H1 (cell line): ENCODE data around the gene CAPN9. TPM values are rescaled to one million over a fixed set of nuclear protein-coding genes. Genes with fewer than 3 reads are reported as not detected.

Experiments
- CTCF ChIA-PET: fragments of 300-600 bp; sonication (Branson Sonifier 250); formaldehyde crosslinking; loops from one replicate; lab custom pipeline; 2021; ENCODE audit not compliant: partially characterized antibody; lab: Charles Lee
- POLR2A ChIA-PET: fragments of 300-600 bp; sonication (Branson Sonifier 250); formaldehyde crosslinking; loops from one replicate; lab custom pipeline; 2021; ENCODE audit warnings: inconsistent platforms; ENCODE audit not compliant: partially characterized antibody; lab: Charles Lee
- DNase-seq, 2 experiments: peaks; one replicate each; pipeline versions ENCODE4 v3.0.0 to v3.0.0-alpha.2; 2010 to 2022; ENCODE audit warnings: low spot score in 2 of 2, low read depth in 1 of 2, mixed read lengths in 1 of 2
- FAIRE-seq: peaks from 2 replicates; lab custom pipeline; 2011; peaks lifted over from hg19 to GRCh38; lab: Jason Lieb, UNC
- H2AFZ ChIP-seq: 2 replicates; pipeline ENCODE4 v1.8.1; 2012; ENCODE audit warnings: low read length, inconsistent platforms
- H2AK5ac ChIP-seq: 2 replicates; pipeline ENCODE4 v1.6.1; 2013; ENCODE audit warnings: low read depth, low read length
- H2BK120ac ChIP-seq: replicated peaks from 2 replicates; pipeline ENCODE3; 2013; ENCODE audit warnings: low read depth, low read length, inconsistent platforms
- H2BK12ac ChIP-seq: 2 replicates; pipeline ENCODE4 v1.6.1; 2013; ENCODE audit warnings: low read depth, low read length
- H2BK15ac ChIP-seq: 2 replicates; pipeline ENCODE4 v1.6.1; 2013; ENCODE audit warnings: low read length
- H2BK20ac ChIP-seq: 2 replicates; pipeline ENCODE4 v1.6.1; 2013; ENCODE audit warnings: low read length
- H2BK5ac ChIP-seq: 2 replicates; pipeline ENCODE4 v1.6.1; 2013; ENCODE audit warnings: low read depth, low read length
- H3K14ac ChIP-seq: 2 replicates; pipeline ENCODE4 v1.6.1; 2013; ENCODE audit warnings: inconsistent platforms; ENCODE audit not compliant: insufficient read length
- H3K18ac ChIP-seq: 2 replicates; pipeline ENCODE4 v1.6.1; 2013; ENCODE audit warnings: low read length; ENCODE audit errors: extremely low read depth
- H3K23ac ChIP-seq: 2 replicates; pipeline ENCODE4 v1.6.1; 2013; ENCODE audit warnings: inconsistent platforms; ENCODE audit not compliant: insufficient read length
- H3K23me2 ChIP-seq: 2 replicates; pipeline ENCODE4 v1.6.1; 2013; ENCODE audit warnings: low read depth, low read length
- H3K27ac ChIP-seq: 2 replicates; pipeline ENCODE4 v1.6.1; 2011; ENCODE audit warnings: low read depth, low read length, inconsistent platforms
- H3K27me3 ChIP-seq, 4 experiments: replicated peaks in 1 of 4; 1 replicate in 1 of 4; 2 replicates in 3 of 4; pipeline versions ENCODE4 v1.6.1 to v1.8.1; 2011 to 2013; ENCODE audit warnings: low read length in 3 of 4, mild to moderate bottlenecking in 3 of 4, inconsistent platforms in 2 of 4, mixed read lengths in 2 of 4, moderate library complexity in 1 of 4; ENCODE audit not compliant: control insufficient read depth in 3 of 4, insufficient read depth in 3 of 4; ENCODE audit errors: extremely low read depth in 1 of 4
- H3K36me3 ChIP-seq, 4 experiments: 2 replicates each; pipeline versions ENCODE4 v1.6.1 to v1.8.1; 2011 to 2013; ENCODE audit warnings: mild to moderate bottlenecking in 4 of 4, low read length in 3 of 4, moderate library complexity in 2 of 4, control low read depth in 1 of 4, inconsistent platforms in 1 of 4; ENCODE audit not compliant: insufficient read depth in 4 of 4, control insufficient read depth in 2 of 4
- H3K4ac ChIP-seq: replicated peaks from 2 replicates; pipeline ENCODE3; 2013; ENCODE audit warnings: low read length, low read depth, mixed read lengths, inconsistent platforms; ENCODE audit not compliant: insufficient read length
- H3K4me1 ChIP-seq, 4 experiments: replicated peaks in 1 of 4; 1 replicate in 1 of 4; 2 replicates in 3 of 4; pipeline versions ENCODE4 v1.6.1 to v1.8.1; 2011 to 2013; ENCODE audit warnings: low read length in 3 of 4, inconsistent platforms in 2 of 4, mixed read lengths in 1 of 4; ENCODE audit not compliant: insufficient read depth in 4 of 4, control insufficient read depth in 3 of 4
- H3K4me2 ChIP-seq, 2 experiments: 2 replicates each; pipeline versions ENCODE4 v1.6.1 to v1.8.1; 2011 to 2013; ENCODE audit warnings: low read depth in 2 of 2, low read length in 2 of 2, control low read depth in 1 of 2, inconsistent platforms in 1 of 2, mild to moderate bottlenecking in 1 of 2; ENCODE audit not compliant: insufficient read depth in 1 of 2
- H3K4me3 ChIP-seq, 4 experiments: fragments of 200-600, 300-600 bp in 1 of 4; sonication (generic), shearing (Covaris generic), sonication (Bioruptor Twin) in 1 of 4; 2 replicates each; pipeline versions ENCODE4 v1.5.1 to v1.8.1; 2011 to 2016; ENCODE audit warnings: low read length in 4 of 4, low read depth in 3 of 4, control low read depth in 2 of 4, inconsistent platforms in 2 of 4, mild to moderate bottlenecking in 2 of 4, mixed read lengths in 1 of 4, moderate library complexity in 1 of 4; ENCODE audit not compliant: insufficient read depth in 2 of 4; ENCODE audit errors: extremely low read depth in 1 of 4
- H3K56ac ChIP-seq: replicated peaks from 2 replicates; pipeline ENCODE3; 2013; ENCODE audit warnings: low read depth, mild to moderate bottlenecking, mixed read lengths, low read length, inconsistent platforms; ENCODE audit not compliant: insufficient read length
- H3K79me1 ChIP-seq: 2 replicates; pipeline ENCODE4 v1.6.1; 2013; ENCODE audit warnings: low read depth, low read length, control low read depth
- H3K79me2 ChIP-seq, 2 experiments: 2 replicates each; pipeline versions ENCODE4 v1.6.1 to v1.8.1; 2012 to 2013; ENCODE audit warnings: low read length in 2 of 2, mild to moderate bottlenecking in 2 of 2, inconsistent platforms in 1 of 2; ENCODE audit not compliant: insufficient read depth in 2 of 2, control insufficient read depth in 1 of 2
- H3K9ac ChIP-seq, 4 experiments: replicated peaks in 1 of 4; 1 replicate in 1 of 4; 2 replicates in 3 of 4; pipeline versions ENCODE4 v1.6.1 to v1.8.1; 2011 to 2013; ENCODE audit warnings: low read depth in 3 of 4, low read length in 3 of 4, control low read depth in 2 of 4, mild to moderate bottlenecking in 2 of 4, moderate library complexity in 2 of 4, inconsistent platforms in 1 of 4; ENCODE audit errors: extremely low read depth in 1 of 4
- H3K9me3 ChIP-seq, 2 experiments: 2 replicates each; pipeline versions ENCODE4 v1.6.1 to v1.8.1; 2012 to 2013; ENCODE audit warnings: mild to moderate bottlenecking in 2 of 2, moderate library complexity in 2 of 2, control low read depth in 1 of 2, inconsistent platforms in 1 of 2, low read depth in 1 of 2, low read length in 1 of 2, mixed read lengths in 1 of 2; ENCODE audit not compliant: insufficient read depth in 2 of 2
- H4K20me1 ChIP-seq, 2 experiments: replicated peaks in 1 of 2; 2 replicates each; pipeline versions ENCODE3 to v1.8.1; 2011 to 2013; ENCODE audit warnings: inconsistent platforms in 2 of 2, low read length in 2 of 2, mild to moderate bottlenecking in 1 of 2; ENCODE audit not compliant: insufficient read depth in 2 of 2, control insufficient read depth in 1 of 2
- H4K5ac ChIP-seq: 2 replicates; pipeline ENCODE4 v1.6.1; 2013; ENCODE audit warnings: low read length, low read depth, mixed read lengths, inconsistent platforms; ENCODE audit not compliant: insufficient read length
- H4K8ac ChIP-seq: 2 replicates; pipeline ENCODE4 v1.8.0; 2013; ENCODE audit warnings: mild to moderate bottlenecking, moderate library complexity, low read length, inconsistent platforms; ENCODE audit not compliant: insufficient read depth; ENCODE audit errors: extremely low read depth
- H4K91ac ChIP-seq: replicated peaks from 2 replicates; pipeline ENCODE3; 2013; ENCODE audit warnings: low read length, mixed read lengths, inconsistent platforms; ENCODE audit not compliant: insufficient read length
- CHD2 ChIP-seq: IDR thresholded peaks from 2 replicates; pipeline ENCODE4 v1.6.1; 2012; ENCODE audit warnings: low read length, improper control_type of control experiment
- JUND ChIP-seq: IDR thresholded peaks from 2 replicates; pipeline ENCODE4 v1.6.1; 2011; ENCODE audit warnings: mild to moderate bottlenecking, improper control_type of control experiment, low read length
- KDM4A ChIP-seq: IDR thresholded peaks from one replicate; pipeline ENCODE4 v1.7.1; 2012; ENCODE audit warnings: low read depth, mild to moderate bottlenecking, moderate library complexity, low read length, inconsistent platforms; ENCODE audit not compliant: severe bottlenecking
- PHF8 ChIP-seq: fragments of 200-600 bp; sonication (generic); conservative IDR thresholded peaks from 2 replicates; pipeline ENCODE4 v1.7.1; 2012; ENCODE audit warnings: low read depth, mild to moderate bottlenecking, inconsistent platforms, low read length, moderate library complexity
- RFX5 ChIP-seq: IDR thresholded peaks from 2 replicates; pipeline ENCODE4 v1.6.1; 2011; ENCODE audit warnings: low read depth, low read length, improper control_type of control experiment, borderline replicate concordance
- SIN3A ChIP-seq, 2 experiments: IDR thresholded peaks in 1 of 2; conservative IDR thresholded peaks in 1 of 2; 2 replicates each; pipeline ENCODE4 v1.6.1; 2011 to 2012; ENCODE audit warnings: low read length in 2 of 2, improper control_type of control experiment in 1 of 2, low read depth in 1 of 2, mild to moderate bottlenecking in 1 of 2
- SIRT6 ChIP-seq: IDR thresholded peaks from one replicate; pipeline ENCODE4 v1.7.1; 2012; ENCODE audit warnings: low read length, inconsistent platforms
- SP2 ChIP-seq: IDR thresholded peaks from 2 replicates; pipeline ENCODE4 v1.6.1; 2012; ENCODE audit warnings: mild to moderate bottlenecking, low read length, inconsistent platforms
- SP4 ChIP-seq: IDR thresholded peaks from 2 replicates; pipeline ENCODE4 v1.6.1; 2012; ENCODE audit warnings: low read length, inconsistent platforms
- SRF ChIP-seq: IDR thresholded peaks from 2 replicates; pipeline ENCODE4 v1.6.1; 2011; ENCODE audit warnings: mild to moderate bottlenecking, low read depth, low read length, moderate library complexity
- USF2 ChIP-seq: IDR thresholded peaks from 2 replicates; pipeline ENCODE4 v1.6.1; 2011; ENCODE audit warnings: low read length, improper control_type of control experiment
- WGBS, 2 experiments: shearing (Covaris generic) in 1 of 2; methylation state at CpG; one replicate each; pipeline versions ENCODE4 v1.1.6 to v1.1.7; 2013 to 2015; ENCODE audit warnings: low lambda C conversion rate in 2 of 2, mixed read lengths in 2 of 2, inconsistent platforms in 1 of 2, low coverage in 1 of 2, missing lambda C conversion rate in 1 of 2; ENCODE audit not compliant: insufficient replicate concordance in 2 of 2, insufficient coverage in 1 of 2, insufficient read length in 1 of 2; ENCODE audit errors: extremely low coverage in 1 of 2, missing lambda C conversion rate in 1 of 2; 5-methylcytosine and 5-hydroxymethylcytosine counted together
- polyA plus RNA-seq, 7 experiments: library from polyadenylated mRNA; depleted of rRNA in 3 of 7; stranded (reverse) in 5 of 7; unstranded in 2 of 7; fragments of >200 nt in 5 of 7; fragments of 200-250 nt in 2 of 7; gene quantifications; 1 replicate in 5 of 7; 2 replicates in 1 of 7; 4 replicates in 1 of 7; pipeline versions ENCODE4 v1.2.1 to v1.2.3, GENCODE V29; 2011 to 2013; ENCODE audit warnings: missing spikeins in 2 of 7, mixed read lengths in 2 of 7
- total RNA-seq: library from RNA; stranded (reverse); fragmentation: NEBNext Ultra II Directional; extraction: Animal tissue kit (Norgen Biotek cat#: 25700); gene quantifications from 2 replicates; pipeline ENCODE4 v1.2.1, GENCODE V29; 2021

The CAPN9 gene
- total and polyA plus RNA-seq, 2 of the 8 experiments (the other 6 are each of a cell fraction or from before 2014, with no cell fraction given) = 0.22 to 0.76 TPM

- no peak within 1 kb of the TSS for H3K9ac ChIP-seq
- H3K18ac ChIP-seq = no peak within 1 kb of the TSS; the same call in 1 of the 2 replicates
- no peak for FAIRE-seq
- peak within 1 kb of the TSS in 1 of 2 experiments; percentile 31; a peak in 1 of 4 replicates for H3K4me2 ChIP-seq
- H3K9me3 ChIP-seq = no peaks in the 10 kb centered on the region
- no peak within 1 kb of the TSS for H3K4me3 ChIP-seq
- no peaks in the 10 kb centered on the region for H3K23me2 ChIP-seq
- H4K91ac ChIP-seq = no peak within 1 kb of the TSS
- no peaks in the 10 kb centered on the region for H4K20me1 ChIP-seq
- no peaks in the 10 kb centered on the region for H3K36me3 ChIP-seq
- H2AFZ ChIP-seq = peak within 1 kb of the TSS; percentile 59; the same call in 1 of the 2 replicates
- ChIA-PET POLR2A (interaction anchor here (1.0 kb wide), 1 partner anchor 11 kb away, joined by 3 read pairs; no protein-coding TSS in a partner anchor), CTCF (interaction anchor here (0.9 to 5.7 kb wide), 8 partner anchors 11 to 84 kb away, joined by 3 to 26 read pairs (median 4); no protein-coding TSS in a partner anchor)
- H3K79me2 ChIP-seq = no peaks in the 10 kb centered on the region
- WGBS, 2 experiments = 75% methylated on average over 22 of the region's 24 CpGs; no CpG with 5 or more reads in 1 of the 2 experiments
- H4K8ac ChIP-seq = peak within 1 kb of the TSS; percentile 63
- H2BK5ac ChIP-seq = no peak within 1 kb of the TSS
- no peaks in the 10 kb centered on the region for H3K79me1 ChIP-seq
- H2BK120ac ChIP-seq = no peak within 1 kb of the TSS
- no peak within 1 kb of the TSS for H3K23ac ChIP-seq
- no peak within 1 kb of the TSS for H4K5ac ChIP-seq
- H3K4ac ChIP-seq = no peak within 1 kb of the TSS
- DNase-seq = no peak
- H2AK5ac ChIP-seq = no peak within 1 kb of the TSS
- H2BK20ac ChIP-seq = no peak within 1 kb of the TSS
- H3K14ac ChIP-seq = no peak within 1 kb of the TSS
- H3K4me1 ChIP-seq = peaks cover 0 to 10% (median 4%) of the 10 kb centered on the region in 4 experiments; a peak in 4 of 7 replicates
- no peak within 1 kb of the TSS for H3K56ac ChIP-seq
- no peak within 1 kb of the TSS for H3K27ac ChIP-seq
- no peaks in the 10 kb centered on the region; a peak in 1 of 7 replicates for H3K27me3 ChIP-seq
- no peak within 1 kb of the TSS for H2BK15ac ChIP-seq
- H2BK12ac ChIP-seq = no peak within 1 kb of the TSS
- TF ChIP-seq SRF (no peak), CHD2 (no peak), JUND (no peak), RFX5 (no peak), SP4 (no peak), SP2 (no peak), USF2 (no peak), SIRT6 (no peak), SIN3A (conservative IDR thresholded peaks at IDR 0.05 in 1 of 2, IDR thresholded peaks at IDR 0.05 in 1 of 2; ENCODE audit: low read depth in 1 of 2, low read length in 2 of 2) (no peak), KDM4A (no peak), PHF8 (no peak)
Observed at GRCh38 chr1:230713915-230714764, 33.0 kb upstream of the CAPN9 start, which contains the start of gene AGT. Gene AGT (minus strand): TSS chr1:230714122. CDS start chr1:230710823, 3,299 bp downstream.
